ENCODE results near the gene CCDC112. TPM values are rescaled to one million over a fixed set of nuclear protein-coding genes. Genes with fewer than 3 reads are reported as not detected.

Gene CCDC112
- total RNA-seq, 1 experiment from 2014 or later: 4.3 TPM

DNA sequence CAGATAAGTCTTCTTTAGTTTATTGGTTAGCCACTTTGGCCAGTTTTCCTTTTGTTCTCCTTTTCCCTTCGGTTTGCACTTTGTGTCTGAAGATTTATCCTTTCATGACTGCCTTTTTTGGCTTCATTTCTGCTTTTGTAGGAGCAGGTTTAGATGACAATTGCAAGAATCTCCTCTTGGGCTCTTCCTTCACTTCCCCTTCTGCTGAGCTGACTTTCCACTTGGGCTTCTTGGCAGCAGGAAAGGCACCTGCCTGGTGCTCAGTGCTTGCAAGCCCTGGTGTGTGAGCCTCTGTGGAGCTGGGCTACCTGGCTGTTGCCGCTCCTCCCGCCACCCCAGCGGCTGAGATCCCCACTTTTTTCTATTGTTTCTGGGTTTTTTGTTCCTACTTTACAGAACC, 7.3 kb downstream of the CCDC112 start:
- DNase-seq: no peak
- Histone ChIP-seq H4K20me1 (ENCODE audit: insufficient read depth) (no peaks in the 10 kb centered on the region), H3K4me3 (no peak overlapping the region), H3K27ac (no peak overlapping the region), H3K79me2 (ENCODE audit: low read depth) (0 out of 2 replicates have a peak, but pooled peaks cover 6% of the 10 kb centered on the region), H3K9me3 (ENCODE audit: insufficient read depth, low read depth) (no peaks in the 10 kb centered on the region), H3K9me2 (ENCODE audit: insufficient read depth) (no peaks in the 10 kb centered on the region), H3K4me2 (no peak overlapping the region), H3K4me1 (replicated peaks; ENCODE audit: insufficient read depth) (no peaks in the 10 kb centered on the region), H3K27me3 (ENCODE audit: insufficient read depth, low read depth) (no peaks in the 10 kb centered on the region), H3F3A (ENCODE audit: insufficient read depth, low read depth) (no peaks in the 10 kb centered on the region), H3K36me3 (ENCODE audit: low read depth) (no peaks in the 10 kb centered on the region), H2AFZ (no peak overlapping the region)
- intact Hi-C loops (cut with micrococcal nuclease; ENCODE audit: unreplicated experiment): no loop called here
- no peak for TF ChIP-seq CTCF (conservative IDR thresholded peaks at IDR 0.05)
- TF ChIP-seq EZH2 (IDR thresholded peaks at IDR 0.05; ENCODE audit: low read depth): no peak
- POLR2A ChIA-PET (ENCODE audit: unreplicated experiment): no interaction called here
- CTCF ChIA-PET: no interaction called here
- no TSS peak for BruUV-seq (replicated peaks)

DNA sequence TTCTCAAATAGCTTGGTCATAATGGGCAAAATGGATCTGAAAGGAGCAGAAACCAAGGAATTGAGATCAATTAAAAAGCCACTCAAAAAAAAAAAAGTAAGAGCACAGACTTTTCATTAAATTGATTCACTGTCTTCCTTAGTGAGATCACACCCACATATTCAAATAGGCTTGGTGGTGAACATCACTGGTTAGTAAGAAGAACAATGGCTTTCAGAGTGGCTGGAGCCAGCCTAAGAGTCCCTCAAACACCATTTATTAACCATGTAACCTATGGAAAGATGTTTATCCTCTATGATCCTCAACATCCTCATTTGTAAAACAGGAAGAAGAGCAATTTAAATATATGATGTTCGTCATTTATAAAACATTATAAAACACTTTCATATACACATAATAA, 12.4 kb downstream of the CCDC112 start:
- ChIA-PET CTCF (no interaction called here), POLR2A (ENCODE audit: unreplicated experiment) (no interaction called here)
- BruUV-seq (replicated peaks): no TSS peak
- H4K20me1 ChIP-seq (ENCODE audit: insufficient read depth): no peaks in the 10 kb centered on the region
- H3K27ac ChIP-seq: no peak overlapping the region
- H3K27me3 ChIP-seq (ENCODE audit: insufficient read depth, low read depth): no peaks in the 10 kb centered on the region
- H3K9me3 ChIP-seq (ENCODE audit: insufficient read depth, low read depth): no peaks in the 10 kb centered on the region
- no peaks in the 10 kb centered on the region for H3K36me3 ChIP-seq (ENCODE audit: low read depth)
- H3F3A ChIP-seq (ENCODE audit: insufficient read depth, low read depth): no peaks in the 10 kb centered on the region
- no peaks in the 10 kb centered on the region for H3K79me2 ChIP-seq (ENCODE audit: low read depth)
- no peaks in the 10 kb centered on the region for H3K9me2 ChIP-seq (ENCODE audit: insufficient read depth)
- H3K4me2 ChIP-seq: no peak overlapping the region
- no peak overlapping the region for H2AFZ ChIP-seq
- TF ChIP-seq CTCF (conservative IDR thresholded peaks at IDR 0.05): no peak
- no peak for TF ChIP-seq EZH2 (IDR thresholded peaks at IDR 0.05; ENCODE audit: low read depth)
- no peak overlapping the region for H3K4me3 ChIP-seq
- H3K4me1 ChIP-seq (replicated peaks; ENCODE audit: insufficient read depth): no peaks in the 10 kb centered on the region
- no peak for DNase-seq
- intact Hi-C loops (cut with micrococcal nuclease; ENCODE audit: unreplicated experiment): no loop called here

DNA sequence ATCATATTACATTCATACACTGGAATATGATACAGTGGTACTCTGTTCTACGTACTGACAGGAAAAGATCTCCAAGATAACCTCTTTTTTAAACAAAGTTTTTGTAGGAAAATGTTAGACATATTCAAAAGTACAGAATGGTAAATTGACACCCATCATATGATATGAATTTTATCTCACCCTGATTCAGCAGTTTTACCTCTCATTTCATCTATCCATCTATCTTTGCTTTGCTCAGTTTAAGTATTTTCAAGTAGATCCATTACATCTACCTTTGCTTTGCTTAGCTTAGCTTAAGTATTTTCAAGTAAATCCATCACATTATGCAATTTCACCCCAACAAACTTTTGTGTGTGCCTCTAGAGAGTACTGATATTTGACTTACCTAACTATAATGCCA, 14.3 kb downstream of the CCDC112 start:
- no peak overlapping the region for H2AFZ ChIP-seq
- no peaks in the 10 kb centered on the region for H3F3A ChIP-seq (ENCODE audit: insufficient read depth, low read depth)
- H4K20me1 ChIP-seq (ENCODE audit: insufficient read depth): no peaks in the 10 kb centered on the region
- no peaks in the 10 kb centered on the region for H3K9me2 ChIP-seq (ENCODE audit: insufficient read depth)
- no peaks in the 10 kb centered on the region for H3K27me3 ChIP-seq (ENCODE audit: insufficient read depth, low read depth)
- no peak overlapping the region for H3K4me2 ChIP-seq
- no peaks in the 10 kb centered on the region for H3K79me2 ChIP-seq (ENCODE audit: low read depth)
- ChIA-PET CTCF (no interaction called here), POLR2A (ENCODE audit: unreplicated experiment) (no interaction called here)
- no peak overlapping the region for H3K4me3 ChIP-seq
- DNase-seq: no peak
- no peak overlapping the region for H3K27ac ChIP-seq
- no peak for TF ChIP-seq EZH2 (IDR thresholded peaks at IDR 0.05; ENCODE audit: low read depth)
- no peak for TF ChIP-seq CTCF (conservative IDR thresholded peaks at IDR 0.05)
- no TSS peak for BruUV-seq (replicated peaks)
- H3K9me3 ChIP-seq (ENCODE audit: insufficient read depth, low read depth): no peaks in the 10 kb centered on the region
- intact Hi-C loops (cut with micrococcal nuclease; ENCODE audit: unreplicated experiment): no loop called here
- H3K4me1 ChIP-seq (replicated peaks; ENCODE audit: insufficient read depth): no peaks in the 10 kb centered on the region
- no peaks in the 10 kb centered on the region for H3K36me3 ChIP-seq (ENCODE audit: low read depth)

All from PC-9 (cell line).